Measurements from ENCODE around the gene KNOP1.
"Not testable (repeated sequence)": the region's sequence is repeated elsewhere in the genome, so short reads cannot be mapped to it uniquely, and the experiment has no call there.

KNOP1 gene

GRCh38 chr16:19680881-19681340 is 37.1 kb downstream of the KNOP1 start:
- no peak for DNase-seq

GRCh38 chr16:19679281-19679680 is 38.7 kb downstream of the KNOP1 start:
- DNase-seq: not testable (repeated sequence)

GRCh38 chr16:19678804-19679203 is 39.2 kb downstream of the KNOP1 start:
- DNase-seq: no peak

- DNase-seq: no peak
These were observed 40.6 kb downstream of the KNOP1 start for GRCh38 chr16:19677402-19677801.

- no peak for DNase-seq
These were observed 43.5 kb downstream of the KNOP1 start for GRCh38 chr16:19674485-19674884.

DNA sequence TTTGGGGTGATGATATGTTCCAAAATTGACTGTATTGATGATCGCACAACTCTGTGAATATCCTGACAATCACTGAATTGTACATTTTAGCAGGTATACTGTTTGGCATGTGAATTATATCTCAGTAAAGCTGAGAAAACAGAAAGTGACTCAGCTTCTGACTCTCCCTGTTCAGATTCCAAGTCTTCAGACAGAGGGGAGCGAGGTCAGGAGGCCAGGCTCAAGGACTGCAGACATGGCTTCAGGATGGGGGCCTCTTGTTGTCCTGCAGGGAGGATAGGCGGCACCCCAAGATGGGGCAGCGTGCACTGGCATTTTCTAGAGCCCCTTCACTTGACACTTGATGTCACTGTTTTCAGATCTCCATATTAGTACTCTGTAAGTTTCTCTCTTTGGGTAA is 45.6 kb downstream of the KNOP1 start:
- DNase-seq: no peak

DNA sequence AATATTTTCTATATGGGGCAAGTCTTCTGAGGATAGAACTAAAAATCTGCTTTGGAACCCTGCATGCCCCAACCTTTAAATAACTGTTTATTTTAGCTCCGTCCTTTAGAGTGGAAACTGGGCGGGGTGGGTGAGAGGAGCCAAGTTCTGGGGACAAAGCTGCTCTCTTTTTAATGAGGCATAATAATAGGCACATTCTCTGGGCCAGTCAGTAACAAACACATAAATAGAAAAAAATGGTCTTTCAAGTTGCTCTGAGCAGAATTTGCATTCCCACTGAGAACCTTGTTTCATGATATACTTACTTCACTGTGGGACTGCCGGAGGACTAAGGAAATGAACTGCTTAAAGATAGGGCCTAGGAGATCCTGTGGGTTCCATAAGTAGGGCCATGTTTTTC is 51.5 kb downstream of the KNOP1 start:
- DNase-seq: no peak

DNA sequence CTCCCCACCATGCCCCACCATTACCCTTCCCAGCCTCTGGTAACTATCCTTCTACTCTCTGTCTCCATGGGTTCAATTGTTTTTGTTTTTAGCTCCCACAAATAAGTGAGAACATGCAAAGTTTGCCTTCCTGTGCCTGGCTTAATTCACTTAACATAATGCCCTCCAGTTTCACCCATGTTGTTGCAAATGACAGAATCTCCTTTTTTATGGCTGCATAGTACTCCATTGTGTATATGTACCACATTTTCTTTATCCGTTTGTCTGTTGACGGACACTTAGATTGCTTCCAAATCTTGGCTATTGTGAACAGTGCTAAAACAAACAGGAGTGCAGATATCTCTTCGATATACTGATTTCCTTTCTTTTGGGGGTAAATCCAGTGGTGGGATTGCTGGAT is 52.7 kb downstream of the KNOP1 start:
- not testable (repeated sequence) for DNase-seq

GRCh38 chr16:19664166-19664565 is 53.9 kb downstream of the KNOP1 start:
- no peak for DNase-seq

GRCh38 chr16:19662351-19662750 is 55.7 kb downstream of the KNOP1 start:
- DNase-seq: no peak

DNA sequence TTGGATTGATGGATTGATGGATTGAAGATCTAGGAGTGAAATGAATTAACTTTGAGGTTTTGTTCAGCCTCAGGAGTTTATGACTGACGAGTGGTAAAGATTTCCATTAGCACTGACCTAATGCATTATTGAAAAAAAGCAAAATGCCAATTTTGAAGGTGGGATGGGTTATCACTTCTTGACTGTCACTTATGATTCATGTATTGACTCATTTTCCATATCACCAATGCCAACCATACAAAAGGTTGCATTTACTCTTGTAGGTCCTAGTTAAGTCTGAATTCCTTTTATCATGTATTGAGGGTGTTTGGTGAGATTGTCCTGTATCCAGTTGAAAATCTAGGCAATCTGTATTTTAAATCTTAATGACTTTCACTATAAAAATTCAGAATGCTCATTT is 57.6 kb downstream of the KNOP1 start:
- DNase-seq: no peak

DNA sequence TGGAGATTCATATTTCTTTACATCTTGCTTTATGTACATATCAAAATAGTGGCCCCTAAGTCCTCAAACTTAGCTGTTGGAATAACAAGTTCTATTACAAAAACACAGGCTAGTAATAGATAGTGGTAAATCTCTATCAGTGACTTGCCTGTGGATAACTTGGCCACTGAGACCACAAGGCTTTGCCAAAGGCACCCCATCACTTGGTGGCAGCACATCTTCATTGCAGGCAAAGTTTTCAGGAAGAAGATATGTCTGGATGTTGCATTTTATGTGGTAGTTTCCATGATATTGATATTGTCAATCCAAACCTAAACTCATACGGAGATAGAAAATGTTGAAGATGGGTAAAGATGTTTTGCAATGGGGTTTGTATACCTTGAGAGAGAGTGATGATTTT is 58.5 kb downstream of the KNOP1 start:
- no peak for DNase-seq

GRCh38 chr16:19657831-19658230 is 60.2 kb downstream of the KNOP1 start:
- DNase-seq: no peak

DNA sequence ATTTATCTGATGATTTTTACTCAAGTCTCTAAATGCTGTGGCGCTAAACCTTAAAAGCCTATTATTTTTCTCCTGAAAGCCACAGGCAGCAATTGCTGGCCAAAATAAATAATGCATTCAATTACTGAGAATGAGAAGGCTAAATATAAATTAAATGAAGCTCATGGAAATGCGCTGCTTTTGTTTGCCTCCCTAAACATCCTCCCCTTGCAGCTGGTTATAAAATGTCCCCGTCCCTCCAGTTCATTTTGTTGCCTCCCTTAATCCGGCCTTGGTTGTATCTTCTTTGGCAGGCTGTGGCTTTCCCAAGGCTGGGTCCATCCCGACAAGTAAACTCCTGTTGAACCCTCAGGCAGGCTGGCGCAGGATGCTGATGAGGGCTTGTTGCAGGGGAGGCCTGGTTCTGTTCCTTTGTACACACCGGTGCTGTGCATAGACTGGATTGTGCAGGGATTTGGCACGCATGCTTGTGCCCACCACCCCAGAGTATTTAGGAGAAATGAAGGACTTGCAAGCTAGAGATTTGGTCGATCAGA is 62.7 kb downstream of the KNOP1 start:
- no peak for DNase-seq

DNA sequence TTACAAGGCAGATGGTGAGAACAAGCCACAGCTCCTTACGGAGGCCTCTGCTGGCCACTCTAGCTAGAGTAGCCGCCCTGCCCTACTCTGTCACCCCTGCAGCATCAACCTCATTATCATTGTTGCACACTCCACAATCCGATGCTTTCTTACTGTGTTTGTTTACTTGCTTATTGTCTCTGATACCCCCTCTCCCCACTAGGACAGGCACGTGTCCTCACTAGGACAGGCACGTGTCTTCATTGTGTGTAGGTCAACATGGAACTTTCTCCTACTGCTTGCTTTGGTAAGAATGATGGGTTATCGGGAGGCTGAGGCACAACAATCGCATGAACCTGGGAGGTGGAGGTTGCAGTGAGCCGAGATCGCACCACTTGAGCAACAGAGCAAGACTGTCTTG is 63.9 kb downstream of the KNOP1 start:
- no peak for DNase-seq
